IPS-20b (cell line): Measurements from ENCODE around the gene REEP6.

Experiments
- H3K27ac ChIP-seq: one replicate; pipeline ENCODE4 v1.5.1; 2013; ENCODE audit warnings: low read length
- H3K27me3 ChIP-seq: 2 replicates; pipeline ENCODE4 v1.6.1; 2013; ENCODE audit warnings: mild to moderate bottlenecking, low read length, inconsistent platforms; ENCODE audit not compliant: insufficient read depth
- H3K36me3 ChIP-seq: 2 replicates; pipeline ENCODE4 v1.6.1; 2013; ENCODE audit warnings: low read depth, mild to moderate bottlenecking, inconsistent platforms, low read length, moderate library complexity; ENCODE audit not compliant: insufficient read depth
- H3K4me1 ChIP-seq: 2 replicates; pipeline ENCODE4 v1.6.1; 2013; ENCODE audit warnings: mild to moderate bottlenecking, control low read depth, inconsistent platforms, low read length, moderate library complexity; ENCODE audit not compliant: insufficient read depth
- H3K4me3 ChIP-seq: 2 replicates; pipeline ENCODE4 v1.5.1; 2013; ENCODE audit warnings: mild to moderate bottlenecking, low read length, inconsistent platforms
- H3K9ac ChIP-seq: 2 replicates; pipeline ENCODE4 v1.6.1; 2013; ENCODE audit warnings: low read depth, mild to moderate bottlenecking, inconsistent platforms, low read length, moderate library complexity
- H3K9me3 ChIP-seq: 2 replicates; pipeline ENCODE4 v1.6.1; 2013; ENCODE audit warnings: mild to moderate bottlenecking, low read depth, low read length, inconsistent platforms; ENCODE audit not compliant: insufficient read depth

Gene REEP6

DNA sequence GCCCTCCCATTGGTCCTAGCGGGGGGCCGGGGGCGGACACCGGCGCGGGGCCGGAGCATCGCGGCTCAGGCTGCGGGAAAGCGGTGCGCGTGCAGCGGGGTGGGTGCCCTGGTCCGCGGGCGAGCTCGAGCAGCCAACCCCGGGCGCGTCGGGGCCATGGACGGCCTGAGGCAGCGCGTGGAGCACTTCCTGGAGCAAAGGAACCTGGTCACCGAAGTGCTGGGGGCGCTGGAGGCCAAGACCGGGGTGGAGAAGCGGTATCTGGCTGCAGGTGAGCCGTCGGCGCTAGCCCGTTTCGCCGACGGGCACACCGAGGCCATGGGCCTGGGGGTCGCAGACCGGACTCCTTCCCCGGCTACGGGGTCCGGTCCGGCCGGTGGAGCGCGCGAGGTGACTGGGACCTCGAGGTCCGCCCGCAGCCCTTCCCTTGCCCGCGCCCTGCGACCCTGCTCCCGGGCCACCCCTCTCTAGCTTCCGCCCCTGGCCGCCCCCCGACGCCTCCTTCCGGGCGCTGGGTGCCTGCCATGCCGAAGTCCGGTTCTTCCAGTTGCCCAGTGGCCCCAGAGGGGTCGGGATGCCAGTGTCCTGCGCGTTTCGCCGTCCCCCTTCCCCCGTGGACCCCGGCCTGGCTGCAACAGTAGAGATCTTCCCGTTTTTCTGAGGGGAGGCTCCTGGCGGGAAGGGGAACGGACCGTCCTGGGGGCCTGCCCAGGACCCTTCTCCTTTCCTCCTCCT, at the start of gene REEP6:
Gene REEP6, plus strand, starts transcription at position 68 of the 735 bp plus-strand sequence. Its CDS starts 89 bp downstream, at position 157.
- Histone ChIP-seq H3K9ac (peak within 1 kb of the TSS; percentile 75; the same call in 1 of the 2 replicates), H3K27ac (no peak within 1 kb of the TSS), H3K36me3 (no peaks in the 10 kb centered on the region), H3K4me1 (no peaks in the 10 kb centered on the region; the same call in 1 of the 2 replicates), H3K4me3 (peak within 1 kb of the TSS; percentile 89), H3K9me3 (no peaks in the 10 kb centered on the region), H3K27me3 (peaks cover 25% of the 10 kb centered on the region)

DNA sequence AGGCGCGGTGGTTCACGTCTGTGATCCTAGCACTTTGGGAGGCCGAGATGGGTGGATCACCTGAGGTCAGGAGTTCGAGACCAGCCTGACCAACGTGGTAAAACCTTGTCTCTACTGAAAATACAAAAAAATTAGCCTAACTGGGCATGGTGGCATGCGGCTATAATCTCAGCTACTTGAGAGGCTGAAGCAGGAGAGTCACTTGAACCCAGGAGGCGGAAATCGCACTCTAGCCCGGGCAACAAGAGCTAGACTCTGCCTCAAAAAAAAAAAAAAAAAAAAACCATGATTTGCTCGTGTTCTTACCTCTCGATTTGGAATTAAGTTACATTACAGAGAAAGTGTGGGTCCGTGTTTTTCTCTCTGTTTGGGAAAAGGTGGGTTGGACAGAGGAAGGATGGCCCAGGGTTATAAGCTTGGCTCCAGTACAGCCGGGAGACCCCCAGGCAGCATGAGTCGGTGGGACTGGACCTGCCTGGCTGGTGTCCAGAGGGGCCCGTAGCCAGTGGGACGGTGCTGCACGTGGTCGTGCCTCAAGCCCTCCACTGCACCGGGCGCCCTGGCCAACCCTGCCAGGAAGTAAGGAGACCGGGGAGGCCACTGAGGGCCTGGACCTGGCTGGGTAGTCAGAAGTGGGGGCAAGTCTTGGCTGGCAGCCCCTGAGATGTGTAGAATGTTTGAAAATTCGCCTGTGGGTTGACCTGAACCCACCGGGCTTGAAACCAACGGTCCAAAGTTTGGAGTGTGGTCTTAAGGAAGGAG, 49.1 kb upstream of the REEP6 start:
- H3K9me3 ChIP-seq = no peaks in the 10 kb centered on the region
- H3K36me3 ChIP-seq = peaks cover 35% of the 10 kb centered on the region
- H3K27me3 ChIP-seq = peaks cover 16% of the 10 kb centered on the region
- H3K4me3 ChIP-seq = no peak overlapping the region
- no peaks in the 10 kb centered on the region; the same call in 1 of the 2 replicates for H3K4me1 ChIP-seq
- no peak overlapping the region for H3K27ac ChIP-seq
- no peak overlapping the region for H3K9ac ChIP-seq

DNA sequence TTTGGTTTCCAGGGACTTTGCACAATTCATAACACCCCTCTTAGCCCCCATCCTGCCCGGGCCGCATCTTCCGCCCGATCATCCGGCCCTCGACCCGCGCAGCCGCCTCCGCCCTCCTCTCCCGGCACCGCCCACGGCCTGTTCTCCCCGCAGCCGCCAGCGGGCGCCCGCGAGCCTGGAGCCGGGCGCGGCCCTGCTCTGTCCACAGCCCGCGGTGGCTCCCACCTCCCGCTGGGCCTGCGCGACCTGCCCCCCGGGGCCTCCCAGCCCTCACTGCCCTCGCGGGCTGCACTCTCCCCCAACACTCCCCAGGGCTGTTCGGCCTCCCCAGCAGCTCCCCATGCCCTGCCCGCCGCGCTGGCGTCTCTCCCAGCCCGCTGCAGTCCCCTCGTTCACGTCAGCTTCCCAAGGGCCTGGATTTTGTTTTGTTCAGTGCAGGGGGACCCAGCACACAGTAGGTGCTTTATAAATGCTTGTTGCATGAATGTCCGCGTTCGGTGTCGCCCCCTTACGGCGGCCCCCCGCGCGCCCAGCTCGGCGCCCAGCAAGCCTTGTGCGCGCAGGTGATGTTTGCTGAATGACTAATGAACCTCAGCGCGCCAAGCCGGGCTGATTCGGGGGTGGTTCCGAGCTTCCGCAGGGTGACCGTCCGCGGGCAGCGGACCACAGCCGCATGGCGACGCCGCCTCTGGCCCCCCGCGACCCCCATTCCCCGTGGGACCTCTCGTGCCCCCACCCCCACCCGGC, 45.6 kb upstream of the REEP6 start:
- no peaks in the 10 kb centered on the region for H3K9me3 ChIP-seq

DNA sequence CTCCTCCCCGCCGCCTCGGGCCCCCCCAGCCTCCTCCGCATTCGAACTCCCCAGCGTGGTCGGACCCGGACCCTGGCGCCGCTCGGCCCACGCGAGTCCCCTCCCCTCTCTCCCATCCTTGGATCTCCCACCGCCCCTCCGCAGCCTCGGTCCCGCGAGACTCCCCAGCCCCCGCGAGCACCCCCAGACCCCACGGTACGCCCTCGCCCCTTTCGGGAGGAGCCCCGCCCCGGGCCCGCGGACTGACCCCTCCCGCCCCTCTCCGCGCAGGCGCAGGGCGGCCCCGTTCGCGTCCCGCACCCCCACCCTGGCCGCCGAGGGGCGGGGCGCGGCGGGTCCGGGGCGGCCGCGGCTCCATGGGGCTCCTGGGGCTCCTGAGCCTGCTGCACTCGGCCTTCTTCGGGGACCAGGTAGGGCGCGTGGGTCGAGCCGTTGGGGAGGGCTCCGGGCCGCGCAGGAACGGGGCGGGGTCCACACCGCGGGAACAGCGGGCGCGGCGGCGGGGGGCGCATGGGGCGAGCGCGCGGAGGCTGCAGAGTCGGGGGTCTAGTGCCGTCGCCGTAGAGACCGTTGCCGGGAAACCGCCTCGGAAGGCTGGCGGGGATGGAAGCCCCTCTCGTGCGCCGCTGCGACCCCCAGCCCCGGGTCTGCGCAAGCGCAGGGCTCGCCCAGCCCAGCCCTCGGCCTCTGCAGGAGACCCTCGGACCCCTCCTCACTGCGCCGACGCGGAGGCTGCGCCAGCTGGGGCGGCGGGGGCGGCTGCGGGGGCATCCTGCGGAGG, 44.9 kb upstream of the REEP6 start:
- H3K9me3 ChIP-seq = no peaks in the 10 kb centered on the region
- peak overlapping the region; percentile 42; the same call in 1 of the 2 replicates for H3K4me3 ChIP-seq
- H3K4me1 ChIP-seq = no peaks in the 10 kb centered on the region; the same call in 1 of the 2 replicates
- H3K27me3 ChIP-seq = peaks cover 59% of the 10 kb centered on the region
- H3K36me3 ChIP-seq = peaks cover 16% of the 10 kb centered on the region
- no peak overlapping the region for H3K9ac ChIP-seq
- H3K27ac ChIP-seq = no peak overlapping the region

More for the DNA sequence above, 45.6 kb upstream of the REEP6 start:
- no peaks in the 10 kb centered on the region; the same call in 1 of the 2 replicates for H3K4me1 ChIP-seq
- peaks cover 51% of the 10 kb centered on the region for H3K27me3 ChIP-seq
- no peak overlapping the region for H3K9ac ChIP-seq
- no peak overlapping the region for H3K27ac ChIP-seq
- peak overlapping the region; percentile 53; the same call in 1 of the 2 replicates for H3K4me3 ChIP-seq
- peaks cover 24% of the 10 kb centered on the region for H3K36me3 ChIP-seq

DNA sequence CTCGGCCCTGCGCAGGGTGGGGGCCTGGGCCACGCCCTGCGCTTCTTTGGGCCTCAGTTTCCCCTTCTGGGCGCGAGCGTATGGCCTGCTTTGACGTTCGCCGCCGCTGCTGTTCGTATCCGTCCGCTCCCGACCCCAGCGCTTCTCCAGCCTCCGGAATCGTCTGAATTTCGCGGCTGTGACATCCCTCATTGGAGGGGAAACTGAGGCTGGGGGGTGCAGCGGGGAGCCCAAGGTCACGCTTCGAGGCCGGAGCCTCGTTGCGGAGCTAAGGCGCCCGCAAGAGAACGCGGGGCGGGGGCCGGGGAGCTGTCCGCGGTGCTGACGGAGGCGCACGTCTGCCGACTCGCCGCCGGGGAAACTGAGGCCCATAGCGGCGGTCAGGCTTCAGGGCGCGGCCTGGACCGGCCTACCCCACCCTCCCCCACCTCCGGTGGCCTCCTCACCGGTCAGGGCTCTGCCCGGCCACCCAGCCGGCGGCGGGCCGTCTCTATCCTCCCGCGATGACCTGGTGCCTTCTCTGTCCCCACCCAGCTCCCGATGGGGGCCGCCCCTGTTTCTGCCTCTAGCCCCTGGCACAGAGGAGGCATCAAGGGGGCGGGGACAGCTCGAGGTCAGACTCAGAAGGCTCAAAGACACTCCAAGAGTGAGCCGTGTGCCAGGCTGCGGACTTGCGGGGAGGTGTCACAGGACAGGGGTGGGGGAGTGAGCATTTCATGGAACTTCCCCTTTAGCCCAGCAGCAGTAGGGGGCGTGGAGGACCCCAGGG, 44.1 kb upstream of the REEP6 start:
- Histone ChIP-seq H3K27me3 (peaks cover 67% of the 10 kb centered on the region), H3K9me3 (no peaks in the 10 kb centered on the region), H3K27ac (no peak overlapping the region), H3K4me1 (no peaks in the 10 kb centered on the region; the same call in 1 of the 2 replicates), H3K4me3 (peak overlapping the region; percentile 42; the same call in 1 of the 2 replicates), H3K9ac (no peak overlapping the region), H3K36me3 (peaks cover 9% of the 10 kb centered on the region)

DNA sequence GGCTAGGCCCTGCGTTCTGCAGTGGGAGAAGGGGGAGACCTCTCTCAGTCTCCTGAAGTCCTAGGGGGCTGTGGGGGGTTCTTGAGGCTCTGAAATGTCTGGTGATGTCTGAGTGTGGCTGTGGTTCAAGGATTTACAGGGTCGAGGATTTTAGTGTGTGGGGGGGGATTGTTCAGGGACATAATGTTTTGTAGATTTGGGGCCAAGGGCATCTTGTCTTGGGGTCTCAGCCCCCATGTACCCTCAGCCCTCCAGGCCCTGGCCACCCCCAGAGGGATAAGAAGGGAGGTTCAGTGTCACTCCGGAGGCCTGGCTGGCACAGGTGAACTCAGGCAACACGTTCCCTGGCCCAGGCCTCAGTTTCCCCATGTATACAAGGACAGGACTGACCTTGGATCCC, 43.5 kb upstream of the REEP6 start:
- Histone ChIP-seq H3K27ac (no peak overlapping the region), H3K4me1 (no peaks in the 10 kb centered on the region; the same call in 1 of the 2 replicates), H3K36me3 (peaks cover 2% of the 10 kb centered on the region), H3K9me3 (no peaks in the 10 kb centered on the region), H3K27me3 (peaks cover 73% of the 10 kb centered on the region), H3K4me3 (no peak overlapping the region), H3K9ac (no peak overlapping the region)

DNA sequence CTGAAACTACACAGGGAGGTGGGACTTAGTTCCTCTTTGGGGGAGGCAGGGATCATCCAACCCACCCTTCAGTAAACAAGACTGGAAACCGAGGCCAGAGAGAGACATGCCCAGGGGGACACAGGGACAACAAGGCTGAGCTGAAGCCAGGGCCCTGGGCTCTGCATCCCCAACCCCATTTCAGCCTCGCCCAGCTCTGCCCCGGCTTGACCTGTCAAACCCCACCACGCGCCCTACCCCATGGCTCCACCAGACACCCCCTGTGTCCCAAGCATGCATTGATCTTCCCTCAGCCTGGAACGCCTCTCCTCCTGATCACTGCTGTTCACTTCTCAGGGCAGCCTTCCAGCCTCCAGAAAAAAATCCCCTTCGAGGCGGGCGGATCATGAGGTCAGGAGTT, 43.0 kb upstream of the REEP6 start:
- H3K4me3 ChIP-seq = no peak overlapping the region
- H3K4me1 ChIP-seq = no peaks in the 10 kb centered on the region; the same call in 1 of the 2 replicates
- H3K27me3 ChIP-seq = peaks cover 77% of the 10 kb centered on the region

DNA sequence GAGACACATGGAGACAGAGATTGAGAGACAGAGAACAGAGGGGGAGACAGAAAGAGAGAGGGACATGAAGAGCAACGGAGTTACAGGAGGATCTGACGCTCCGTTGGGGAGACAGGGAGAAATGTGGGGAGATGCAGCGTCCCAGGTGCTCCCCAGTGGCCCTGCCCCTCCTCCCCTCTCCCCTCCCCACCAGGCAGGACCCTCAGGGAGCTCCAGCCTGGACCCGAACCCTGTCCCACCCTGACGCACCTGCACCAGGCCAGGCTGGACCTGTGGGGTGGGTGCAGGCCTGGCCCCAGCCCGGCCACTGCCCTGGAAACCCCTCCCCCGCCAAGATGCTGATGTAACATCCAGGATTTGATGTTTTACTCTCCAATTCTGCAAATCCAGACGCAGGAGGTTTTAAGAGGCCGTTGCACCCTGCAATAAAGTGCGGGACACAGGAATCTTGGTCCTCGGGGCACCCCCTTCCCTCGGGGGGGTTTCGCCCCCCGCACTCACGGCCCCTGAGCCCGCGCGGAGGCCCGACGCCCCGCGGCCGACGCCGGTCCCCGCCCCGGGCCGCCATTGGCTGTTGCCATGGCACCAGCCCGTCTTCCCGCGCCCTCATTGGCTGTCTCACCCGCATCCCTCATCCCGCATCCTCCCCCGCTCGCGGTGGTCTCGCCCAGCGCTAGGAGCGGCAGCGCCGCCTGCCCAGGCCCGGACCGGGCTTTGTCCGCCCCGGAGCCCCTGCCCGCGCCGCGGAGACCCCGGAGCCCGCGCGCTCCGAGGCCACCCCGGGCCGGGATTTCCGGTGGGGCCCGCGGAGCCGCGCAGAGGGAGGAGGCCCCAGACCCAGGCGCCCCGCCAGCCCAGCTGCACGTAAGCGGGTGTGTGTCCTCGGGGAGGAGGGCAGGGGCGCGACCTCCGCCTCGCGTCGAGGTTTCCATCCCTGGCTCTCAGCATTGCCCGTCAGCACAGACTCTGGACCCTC, 41.2 kb upstream of the REEP6 start, which contains the start of gene APC2:
Gene APC2, plus strand, starts transcription at position 655 of the 976 bp plus-strand sequence. CDS start 2,881 bp downstream, outside the sequence.
- H3K27me3 ChIP-seq = peaks cover 90% of the 10 kb centered on the region
- peak within 1 kb of the TSS; percentile 56; the same call in 1 of the 2 replicates for H3K4me3 ChIP-seq
- H3K36me3 ChIP-seq = no peaks in the 10 kb centered on the region
- H3K9ac ChIP-seq = peak within 1 kb of the TSS; percentile 32; the same call in 1 of the 2 replicates
- H3K4me1 ChIP-seq = no peaks in the 10 kb centered on the region; the same call in 1 of the 2 replicates
- H3K9me3 ChIP-seq = no peaks in the 10 kb centered on the region
- H3K27ac ChIP-seq = no peak within 1 kb of the TSS

More for the DNA sequence above, 43.0 kb upstream of the REEP6 start:
- Histone ChIP-seq H3K9ac (no peak overlapping the region), H3K36me3 (no peaks in the 10 kb centered on the region), H3K27ac (no peak overlapping the region), H3K9me3 (no peaks in the 10 kb centered on the region)
